ENCODE measurements around the gene NOBOX. TPM values are rescaled to one million over a fixed set of nuclear protein-coding genes. Genes with fewer than 3 reads are reported as not detected.

NOBOX gene
- total and polyA plus RNA-seq, 4 donors: not detected

DNA sequence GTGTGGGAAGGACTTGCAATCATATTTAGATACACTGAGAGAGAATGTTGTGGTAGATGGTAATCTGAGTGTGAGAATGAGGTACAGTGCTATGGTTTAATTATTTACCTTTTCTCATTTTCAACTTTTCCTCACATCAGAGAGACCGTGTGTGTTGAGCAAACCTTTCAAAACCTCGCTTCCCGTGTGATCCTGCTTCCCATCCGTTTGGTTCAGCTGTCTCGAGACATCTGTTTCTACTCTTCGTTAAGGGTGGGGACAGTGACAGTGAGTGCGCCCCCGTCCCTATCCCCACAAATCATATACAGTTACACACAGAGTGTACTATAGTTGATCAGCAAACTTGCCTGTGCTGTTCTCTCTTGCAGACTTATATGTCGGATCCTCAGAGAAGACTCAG, 33.0 kb upstream of the NOBOX start:
- WGBS: 45% methylated on average over 9 of the region's 9 CpGs
- DNase-seq (ENCODE audit: low spot score): no peak
- no peak overlapping the region for H3K4me3 ChIP-seq (ENCODE audit: low read depth in 1 of 3, low read length in 3 of 3)

More for the DNA sequence above, 33.0 kb upstream of the NOBOX start:
- TF ChIP-seq, protein P1, sequence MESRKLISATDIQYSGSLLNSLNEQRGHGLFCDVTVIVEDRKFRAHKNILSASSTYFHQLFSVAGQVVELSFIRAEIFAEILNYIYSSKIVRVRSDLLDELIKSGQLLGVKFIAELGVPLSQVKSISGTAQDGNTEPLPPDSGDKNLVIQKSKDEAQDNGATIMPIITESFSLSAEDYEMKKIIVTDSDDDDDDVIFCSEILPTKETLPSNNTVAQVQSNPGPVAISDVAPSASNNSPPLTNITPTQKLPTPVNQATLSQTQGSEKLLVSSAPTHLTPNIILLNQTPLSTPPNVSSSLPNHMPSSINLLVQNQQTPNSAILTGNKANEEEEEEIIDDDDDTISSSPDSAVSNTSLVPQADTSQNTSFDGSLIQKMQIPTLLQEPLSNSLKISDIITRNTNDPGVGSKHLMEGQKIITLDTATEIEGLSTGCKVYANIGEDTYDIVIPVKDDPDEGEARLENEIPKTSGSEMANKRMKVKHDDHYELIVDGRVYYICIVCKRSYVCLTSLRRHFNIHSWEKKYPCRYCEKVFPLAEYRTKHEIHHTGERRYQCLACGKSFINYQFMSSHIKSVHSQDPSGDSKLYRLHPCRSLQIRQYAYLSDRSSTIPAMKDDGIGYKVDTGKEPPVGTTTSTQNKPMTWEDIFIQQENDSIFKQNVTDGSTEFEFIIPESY (IDR thresholded peaks at IDR 0.05): no peak
- no peak for TF ChIP-seq SP1 (IDR thresholded peaks at IDR 0.05)
- TF ChIP-seq GABPA (IDR thresholded peaks at IDR 0.05 in 1 of 2, conservative IDR thresholded peaks at IDR 0.05 in 1 of 2): no peak
- TF ChIP-seq MAX (IDR thresholded peaks at IDR 0.05): no peak
- TF ChIP-seq RXRA (IDR thresholded peaks at IDR 0.05): no peak
- TF ChIP-seq, protein P2, sequence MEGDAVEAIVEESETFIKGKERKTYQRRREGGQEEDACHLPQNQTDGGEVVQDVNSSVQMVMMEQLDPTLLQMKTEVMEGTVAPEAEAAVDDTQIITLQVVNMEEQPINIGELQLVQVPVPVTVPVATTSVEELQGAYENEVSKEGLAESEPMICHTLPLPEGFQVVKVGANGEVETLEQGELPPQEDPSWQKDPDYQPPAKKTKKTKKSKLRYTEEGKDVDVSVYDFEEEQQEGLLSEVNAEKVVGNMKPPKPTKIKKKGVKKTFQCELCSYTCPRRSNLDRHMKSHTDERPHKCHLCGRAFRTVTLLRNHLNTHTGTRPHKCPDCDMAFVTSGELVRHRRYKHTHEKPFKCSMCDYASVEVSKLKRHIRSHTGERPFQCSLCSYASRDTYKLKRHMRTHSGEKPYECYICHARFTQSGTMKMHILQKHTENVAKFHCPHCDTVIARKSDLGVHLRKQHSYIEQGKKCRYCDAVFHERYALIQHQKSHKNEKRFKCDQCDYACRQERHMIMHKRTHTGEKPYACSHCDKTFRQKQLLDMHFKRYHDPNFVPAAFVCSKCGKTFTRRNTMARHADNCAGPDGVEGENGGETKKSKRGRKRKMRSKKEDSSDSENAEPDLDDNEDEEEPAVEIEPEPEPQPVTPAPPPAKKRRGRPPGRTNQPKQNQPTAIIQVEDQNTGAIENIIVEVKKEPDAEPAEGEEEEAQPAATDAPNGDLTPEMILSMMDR (IDR thresholded peaks at IDR 0.05; ENCODE audit: low read depth, low read length, missing input control): no peak
- TF ChIP-seq RAD21 (IDR thresholded peaks at IDR 0.05): no peak
- TF ChIP-seq, protein P3, sequence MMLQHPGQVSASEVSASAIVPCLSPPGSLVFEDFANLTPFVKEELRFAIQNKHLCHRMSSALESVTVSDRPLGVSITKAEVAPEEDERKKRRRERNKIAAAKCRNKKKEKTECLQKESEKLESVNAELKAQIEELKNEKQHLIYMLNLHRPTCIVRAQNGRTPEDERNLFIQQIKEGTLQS (IDR thresholded peaks at IDR 0.05): no peak
- no peak for TF ChIP-seq JUND (IDR thresholded peaks at IDR 0.05)
- TF ChIP-seq FOXA1 (IDR thresholded peaks at IDR 0.05): no peak
- no peak for TF ChIP-seq REST (IDR thresholded peaks at IDR 0.05)
- TF ChIP-seq FOXA2 (IDR thresholded peaks at IDR 0.05): no peak
- TF ChIP-seq TAF1 (conservative IDR thresholded peaks at IDR 0.05): no peak
- no peak for TF ChIP-seq EGR1 (IDR thresholded peaks at IDR 0.05; ENCODE audit: low read depth in 2 of 2)
- no peak for TF ChIP-seq YY1 (IDR thresholded peaks at IDR 0.05)
- TF ChIP-seq HNF4G (IDR thresholded peaks at IDR 0.05): no peak
- TF ChIP-seq HNF4A (conservative IDR thresholded peaks at IDR 0.05): no peak
- H3K9me3 ChIP-seq (ENCODE audit: control insufficient read depth in 4 of 4, low read length in 3 of 4): no peaks in the 10 kb centered on the region
- H3K27ac ChIP-seq (ENCODE audit: low read depth in 1 of 2, low read length in 2 of 2): no peak overlapping the region
- H3K27me3 ChIP-seq (ENCODE audit: control insufficient read depth in 4 of 4, insufficient read depth in 4 of 4, low read length in 3 of 4): peaks cover 0 to 5% (median 0%) of the 10 kb centered on the region in 4 donors
- H3K9ac ChIP-seq (ENCODE audit: low read depth in 1 of 2, low read length in 2 of 2): no peak overlapping the region
- no peaks in the 10 kb centered on the region for H3K4me1 ChIP-seq (ENCODE audit: control insufficient read depth in 4 of 4, insufficient read depth in 4 of 4, low read length in 3 of 4)
- no peaks in the 10 kb centered on the region for H3K36me3 ChIP-seq (ENCODE audit: control insufficient read depth in 4 of 4, insufficient read depth in 3 of 4, low read depth in 1 of 4, low read length in 3 of 4)
